ENCODE results near the gene MTCL3.

The MTCL3 gene

DNA sequence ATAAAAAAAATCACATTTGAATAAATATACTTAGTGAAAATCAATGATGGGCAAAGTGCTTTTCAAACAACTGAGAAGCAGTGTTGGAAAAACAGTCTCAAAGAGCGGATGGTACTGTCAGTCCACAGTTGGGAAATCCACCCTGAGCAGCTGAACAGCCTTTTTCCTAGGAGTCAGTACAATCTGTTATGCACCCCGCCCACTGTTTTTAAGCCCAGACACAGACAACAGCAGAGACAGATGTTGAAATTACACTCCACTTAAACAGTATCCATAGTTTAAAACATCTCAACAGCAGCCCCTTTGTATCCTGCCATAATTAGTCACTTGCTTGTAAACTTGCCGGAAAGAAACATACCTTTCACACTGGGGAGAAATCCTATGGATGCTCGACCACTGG, 60.3 kb downstream of the MTCL3 start:
- H3K9me2 ChIP-seq (replicated peaks; ENCODE audit: insufficient read depth) = no peaks in the 10 kb centered on the region
- no peaks in the 10 kb centered on the region for H4K20me1 ChIP-seq (ENCODE audit: insufficient read depth, poor library complexity, severe bottlenecking)
- no peak overlapping the region for H3K4me3 ChIP-seq
- H3K4me1 ChIP-seq (ENCODE audit: insufficient read depth) = peaks cover 8% of the 10 kb centered on the region
- TF ChIP-seq, protein P1, sequence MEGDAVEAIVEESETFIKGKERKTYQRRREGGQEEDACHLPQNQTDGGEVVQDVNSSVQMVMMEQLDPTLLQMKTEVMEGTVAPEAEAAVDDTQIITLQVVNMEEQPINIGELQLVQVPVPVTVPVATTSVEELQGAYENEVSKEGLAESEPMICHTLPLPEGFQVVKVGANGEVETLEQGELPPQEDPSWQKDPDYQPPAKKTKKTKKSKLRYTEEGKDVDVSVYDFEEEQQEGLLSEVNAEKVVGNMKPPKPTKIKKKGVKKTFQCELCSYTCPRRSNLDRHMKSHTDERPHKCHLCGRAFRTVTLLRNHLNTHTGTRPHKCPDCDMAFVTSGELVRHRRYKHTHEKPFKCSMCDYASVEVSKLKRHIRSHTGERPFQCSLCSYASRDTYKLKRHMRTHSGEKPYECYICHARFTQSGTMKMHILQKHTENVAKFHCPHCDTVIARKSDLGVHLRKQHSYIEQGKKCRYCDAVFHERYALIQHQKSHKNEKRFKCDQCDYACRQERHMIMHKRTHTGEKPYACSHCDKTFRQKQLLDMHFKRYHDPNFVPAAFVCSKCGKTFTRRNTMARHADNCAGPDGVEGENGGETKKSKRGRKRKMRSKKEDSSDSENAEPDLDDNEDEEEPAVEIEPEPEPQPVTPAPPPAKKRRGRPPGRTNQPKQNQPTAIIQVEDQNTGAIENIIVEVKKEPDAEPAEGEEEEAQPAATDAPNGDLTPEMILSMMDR (IDR thresholded peaks at IDR 0.05; ENCODE audit: poor library complexity) = no peak
- TF ChIP-seq EZH2 (IDR thresholded peaks at IDR 0.05; ENCODE audit: borderline replicate concordance) (no peak), EZH2phosphoT487 (IDR thresholded peaks at IDR 0.05; ENCODE audit: low read depth, severe bottlenecking, unreplicated experiment) (no peak)
- 21% methylated on average over 4 of the region's 4 CpGs for WGBS (ENCODE audit: low lambda C conversion rate, missing lambda C conversion rate)
- H3K27ac ChIP-seq = peak overlapping the region; percentile 79
- H3K36me3 ChIP-seq (replicated peaks; ENCODE audit: insufficient read depth, low read depth) = no peaks in the 10 kb centered on the region
- H3K9me3 ChIP-seq (ENCODE audit: low read depth) = no peaks in the 10 kb centered on the region
- H2AFZ ChIP-seq = no peak overlapping the region
- H3K27me3 ChIP-seq = no peaks in the 10 kb centered on the region
- H3K79me2 ChIP-seq = no peaks in the 10 kb centered on the region
- peak overlapping the region; percentile 60 for H3K4me2 ChIP-seq
- DNase-seq (ENCODE audit: low spot score) = peak; percentile 60

DNA sequence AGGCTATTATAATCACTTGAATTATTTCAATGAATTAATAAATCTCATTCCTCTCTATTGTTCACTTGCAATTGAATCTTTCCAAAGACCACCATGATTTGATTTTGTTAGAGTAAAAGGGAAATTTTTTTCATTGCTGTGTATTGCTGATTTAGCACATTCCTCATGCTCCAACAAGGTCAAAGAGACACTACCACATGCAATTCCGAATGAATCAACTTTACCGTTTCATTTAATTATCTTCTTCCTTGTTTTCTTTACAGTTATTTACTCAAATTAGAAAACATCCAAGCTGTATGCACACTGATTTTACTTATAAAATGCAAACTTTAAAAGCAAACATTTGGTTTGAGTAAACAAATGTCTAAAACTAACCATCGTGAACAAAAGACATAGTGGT, 60.9 kb downstream of the MTCL3 start:
- peak overlapping the region; percentile 79 for H3K27ac ChIP-seq
- H3K9me2 ChIP-seq (replicated peaks; ENCODE audit: insufficient read depth) = no peaks in the 10 kb centered on the region
- WGBS (ENCODE audit: low lambda C conversion rate, missing lambda C conversion rate) = 39% methylated on average over 3 of the region's 3 CpGs
- H3K36me3 ChIP-seq (replicated peaks; ENCODE audit: insufficient read depth, low read depth) = no peaks in the 10 kb centered on the region
- H2AFZ ChIP-seq = no peak overlapping the region
- peaks cover 11% of the 10 kb centered on the region for H3K4me1 ChIP-seq (ENCODE audit: insufficient read depth)
- H4K20me1 ChIP-seq (ENCODE audit: insufficient read depth, poor library complexity, severe bottlenecking) = no peaks in the 10 kb centered on the region
- no peaks in the 10 kb centered on the region for H3K79me2 ChIP-seq
- no peak for TF ChIP-seq EZH2phosphoT487 (IDR thresholded peaks at IDR 0.05; ENCODE audit: low read depth, severe bottlenecking, unreplicated experiment)
- TF ChIP-seq, protein P1 (IDR thresholded peaks at IDR 0.05; ENCODE audit: poor library complexity) = no peak
- no peak for TF ChIP-seq EZH2 (IDR thresholded peaks at IDR 0.05; ENCODE audit: borderline replicate concordance)
- H3K9me3 ChIP-seq (ENCODE audit: low read depth) = no peaks in the 10 kb centered on the region
- no peak overlapping the region for H3K4me3 ChIP-seq
- peak overlapping the region; percentile 60 for H3K4me2 ChIP-seq
- no peaks in the 10 kb centered on the region for H3K27me3 ChIP-seq
- no peak for DNase-seq (ENCODE audit: low spot score)

DNA sequence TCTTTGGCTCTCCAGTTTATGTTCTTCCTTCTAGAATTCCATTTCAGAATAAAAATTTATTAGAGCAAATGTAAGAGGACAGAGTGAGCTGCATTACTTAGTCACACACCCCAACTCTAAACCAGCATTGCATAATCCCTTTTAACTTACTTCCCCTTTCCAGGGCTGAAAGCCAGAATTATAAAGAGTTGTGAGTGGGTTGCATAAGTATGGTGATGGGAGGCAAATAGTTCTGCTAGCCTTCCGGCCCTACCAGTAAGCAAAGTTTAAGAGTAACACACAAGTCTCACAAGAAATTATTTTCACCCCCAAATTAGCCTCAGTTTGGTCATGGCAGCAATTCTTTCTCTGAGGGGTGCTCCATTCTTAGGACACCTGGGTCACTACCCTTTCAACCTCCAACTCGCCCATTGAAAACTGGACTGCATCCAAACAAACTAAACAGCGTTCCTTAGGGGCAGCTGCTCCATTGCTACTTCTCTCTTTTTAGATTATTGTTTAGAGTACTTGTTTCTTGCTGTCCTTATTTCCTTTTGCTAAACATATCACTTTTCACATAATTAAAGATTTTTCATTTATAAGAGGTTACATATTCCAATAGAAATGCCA, 61.6 kb downstream of the MTCL3 start:
- Histone ChIP-seq H3K36me3 (replicated peaks; ENCODE audit: insufficient read depth, low read depth) (no peaks in the 10 kb centered on the region), H3K9me2 (replicated peaks; ENCODE audit: insufficient read depth) (no peaks in the 10 kb centered on the region), H3K9me3 (ENCODE audit: low read depth) (no peaks in the 10 kb centered on the region), H3K27me3 (no peaks in the 10 kb centered on the region), H3K4me1 (ENCODE audit: insufficient read depth) (peaks cover 11% of the 10 kb centered on the region), H2AFZ (no peak overlapping the region), H3K4me3 (no peak overlapping the region), H3K27ac (peak overlapping the region; percentile 42), H4K20me1 (ENCODE audit: insufficient read depth, poor library complexity, severe bottlenecking) (no peaks in the 10 kb centered on the region), H3K79me2 (no peaks in the 10 kb centered on the region), H3K4me2 (peak overlapping the region; percentile 60)
- DNase-seq (ENCODE audit: low spot score) = no peak
- TF ChIP-seq EZH2phosphoT487 (IDR thresholded peaks at IDR 0.05; ENCODE audit: low read depth, severe bottlenecking, unreplicated experiment) (no peak), EZH2 (IDR thresholded peaks at IDR 0.05; ENCODE audit: borderline replicate concordance) (no peak)
- WGBS (ENCODE audit: low lambda C conversion rate, missing lambda C conversion rate) = 80% methylated on average over 3 of the region's 3 CpGs

DNA sequence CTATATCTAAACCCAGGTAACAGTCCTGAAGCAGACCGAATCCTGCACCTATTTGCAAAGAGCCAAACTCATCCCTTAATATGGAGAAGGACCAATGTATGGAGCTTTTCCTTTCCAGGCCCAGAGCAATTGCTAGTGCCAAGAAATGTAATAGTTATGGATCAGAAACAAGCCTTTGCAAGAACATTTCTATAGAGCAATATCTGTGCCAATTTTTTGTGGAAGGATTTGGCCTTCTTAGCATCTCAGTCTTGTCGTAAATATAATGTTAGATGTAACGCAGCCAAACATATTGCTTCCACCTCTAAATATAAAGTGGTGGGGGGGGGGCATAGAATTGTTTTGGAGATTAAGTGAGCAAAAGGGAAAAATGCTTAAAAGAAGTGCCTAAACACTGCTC, 62.7 kb downstream of the MTCL3 start:
- Histone ChIP-seq H3K27me3 (no peaks in the 10 kb centered on the region), H3K4me2 (peak overlapping the region; percentile 60), H3K36me3 (replicated peaks; ENCODE audit: insufficient read depth, low read depth) (no peaks in the 10 kb centered on the region), H4K20me1 (ENCODE audit: insufficient read depth, poor library complexity, severe bottlenecking) (no peaks in the 10 kb centered on the region), H3K27ac (peak overlapping the region; percentile 42), H3K9me2 (replicated peaks; ENCODE audit: insufficient read depth) (no peaks in the 10 kb centered on the region), H3K79me2 (no peaks in the 10 kb centered on the region), H3K9me3 (ENCODE audit: low read depth) (no peaks in the 10 kb centered on the region), H3K4me3 (no peak overlapping the region), H3K4me1 (ENCODE audit: insufficient read depth) (peaks cover 11% of the 10 kb centered on the region), H2AFZ (no peak overlapping the region)
- no peak for DNase-seq (ENCODE audit: low spot score)
- TF ChIP-seq EZH2 (IDR thresholded peaks at IDR 0.05; ENCODE audit: borderline replicate concordance) (no peak), EZH2phosphoT487 (IDR thresholded peaks at IDR 0.05; ENCODE audit: low read depth, severe bottlenecking, unreplicated experiment) (no peak)
- TF ChIP-seq, protein P1 (IDR thresholded peaks at IDR 0.05; ENCODE audit: poor library complexity) = no peak
- WGBS (ENCODE audit: low lambda C conversion rate, missing lambda C conversion rate) = 88% methylated on average over 3 of the region's 3 CpGs

Data from hepatocyte (in vitro differentiated cells).